ENCODE data around the gene BATF. TPM values are rescaled to one million over a fixed set of nuclear protein-coding genes. Genes with fewer than 3 reads are reported as not detected.

Gene BATF
- total RNA-seq, 1 donor from 2014 or later, result 160 TPM

- H3K4me3 Mint-ChIP-seq, result no peak overlapping the region
- ATAC-seq (ENCODE audit: low read depth) (no peak), DNase-seq (no peak)
- H3K36me3 Mint-ChIP-seq (ENCODE audit: low read depth), result no peaks in the 10 kb centered on the region
- intact Hi-C loops (cut with micrococcal nuclease), result loop anchor here (1.0 to 10.0 kb wide), 2 partner anchors 12 to 1614 kb away; no protein-coding TSS in a partner anchor
- ChIA-PET CTCF (no interaction called here), POLR2A (interaction anchor here (1.3 to 6.5 kb wide), 2 partner anchors 16 to 28 kb away, joined by 4 to 132 read pairs; no protein-coding TSS in a partner anchor)
- H3K27ac Mint-ChIP-seq, result peak overlapping the region; percentile 50
- no peaks in the 10 kb centered on the region for H3K27me3 Mint-ChIP-seq
- H3K4me1 Mint-ChIP-seq, result peaks cover 45% of the 10 kb centered on the region
- peaks cover 5% of the 10 kb centered on the region for H3K9me3 Mint-ChIP-seq
- TF ChIP-seq CTCF (IDR thresholded peaks at IDR 0.05), result no peak
Measured at GRCh38 chr14:75511201-75511600, 11.1 kb upstream of the BATF start.

- Mint-ChIP-seq H3K4me1 (peaks cover 69% of the 10 kb centered on the region), H3K27me3 (no peaks in the 10 kb centered on the region), H3K27ac (peak overlapping the region; percentile 99), H3K4me3 (peak overlapping the region; percentile 87), H3K36me3 (ENCODE audit: low read depth) (peaks cover 12% of the 10 kb centered on the region), H3K9me3 (peaks cover 4% of the 10 kb centered on the region)
- intact Hi-C loops (cut with micrococcal nuclease), result loop anchor here (2.0 to 10.0 kb wide), 3 partner anchors 87 to 1611 kb away; no protein-coding TSS in a partner anchor
- DNase-seq, result peak; percentile 45
- ATAC-seq (ENCODE audit: low read depth), result peak; percentile 54
- ChIA-PET POLR2A (interaction anchor here (1.1 to 12.3 kb wide), 18 partner anchors 10 to 387 kb away, joined by 3 to 356 read pairs (median 11); partner anchors contain the start of genes BATF, ERG28, JDP2 and NEK9), CTCF (interaction anchor here (0.7 to 3.6 kb wide), 9 partner anchors 11 to 63 kb away, joined by 3 to 37 read pairs (median 8); partner anchors contain the start of gene FLVCR2)
- no peak for TF ChIP-seq CTCF (IDR thresholded peaks at IDR 0.05)
Measured at GRCh38 chr14:75513911-75514672, 8.2 kb upstream of the BATF start.

GRCh38 chr14:75514673-75515628 is 7.3 kb upstream of the BATF start:
- ATAC-seq (ENCODE audit: low read depth), result peak; percentile 56
- DNase-seq, result peak; percentile 61
- intact Hi-C loops (cut with micrococcal nuclease), result loop anchor here (1.0 to 10.0 kb wide), 12 partner anchors 8 to 1610 kb away; partner anchors contain the start of genes FLVCR2 and TTLL5
- peaks cover 69% of the 10 kb centered on the region for H3K4me1 Mint-ChIP-seq
- H3K27me3 Mint-ChIP-seq, result no peaks in the 10 kb centered on the region
- POLR2A ChIA-PET, result interaction anchor here (0.6 to 12.3 kb wide), 26 partner anchors 9 to 378 kb away, joined by 3 to 356 read pairs (median 6); partner anchors contain the start of genes BATF, ERG28, JDP2 and TTLL5
- peaks cover 15% of the 10 kb centered on the region for H3K36me3 Mint-ChIP-seq (ENCODE audit: low read depth)
- TF ChIP-seq CTCF (IDR thresholded peaks at IDR 0.05), result no peak
- peak overlapping the region; percentile 99 for H3K27ac Mint-ChIP-seq
- H3K4me3 Mint-ChIP-seq, result peak overlapping the region; percentile 87
- H3K9me3 Mint-ChIP-seq, result peaks cover 2% of the 10 kb centered on the region
- CTCF ChIA-PET, result interaction anchor here (0.6 to 3.6 kb wide), 19 partner anchors 10 to 375 kb away, joined by 3 to 37 read pairs (median 6); partner anchors contain the start of gene FLVCR2

- intact Hi-C loops (cut with micrococcal nuclease), result loop anchor here (1.0 to 10.0 kb wide), 12 partner anchors 8 to 1609 kb away; partner anchors contain the start of genes FLVCR2 and TTLL5
- H3K4me3 Mint-ChIP-seq, result peak overlapping the region; percentile 87
- H3K9me3 Mint-ChIP-seq, result no peaks in the 10 kb centered on the region
- peak; percentile 74 for ATAC-seq (ENCODE audit: low read depth)
- DNase-seq, result peak; percentile 64
- H3K36me3 Mint-ChIP-seq (ENCODE audit: low read depth), result peaks cover 15% of the 10 kb centered on the region
- peak overlapping the region; percentile 99 for H3K27ac Mint-ChIP-seq
- H3K27me3 Mint-ChIP-seq, result no peaks in the 10 kb centered on the region
- H3K4me1 Mint-ChIP-seq, result peaks cover 70% of the 10 kb centered on the region
- ChIA-PET POLR2A (interaction anchor here (0.6 to 12.3 kb wide), 21 partner anchors 8 to 379 kb away, joined by 3 to 356 read pairs (median 10); partner anchors contain the start of genes BATF, ERG28, JDP2 and TTLL5), CTCF (interaction anchor here (0.6 to 3.6 kb wide), 19 partner anchors 9 to 1564 kb away, joined by 3 to 37 read pairs (median 4); partner anchors contain the start of gene FLVCR2)
- TF ChIP-seq CTCF (IDR thresholded peaks at IDR 0.05), result no peak
Measured at GRCh38 chr14:75515629-75515996, 6.7 kb upstream of the BATF start.
